Heart left ventricle (tissue), 16 donors: ENCODE results near the gene C8B. TPM values are rescaled to one million over a fixed set of nuclear protein-coding genes. Genes with fewer than 3 reads are reported as not detected.

Experiments used
- ATAC-seq, 4 donors: fragments of 200-7000 bp; cut with Tn5 transposase; one replicate each; pipeline ENCODE4 v1.9.1; 2020 to 2022; ENCODE audit warnings: moderate library complexity in 4 of 4, mild to moderate bottlenecking in 3 of 4, moderate number of reproducible peaks in 1 of 4
- DNase-seq, 5 donors: peaks; one replicate each; pipeline ENCODE4 v3.0.0-alpha.2; 2020
- H3K27ac ChIP-seq, 12 donors: fragments of 200-600 bp; sonication (generic) in 4 of 12; one replicate each; pipeline versions ENCODE4 v1.5.0 to v1.8.0; 2016 to 2022; ENCODE audit warnings: mild to moderate bottlenecking in 2 of 12
- H3K27me3 ChIP-seq, 9 donors: fragments of 200-600 bp; sonication (generic) in 2 of 9; one replicate each; pipeline versions ENCODE4 v1.5.1 to v1.8.0; 2016 to 2022; ENCODE audit warnings: mild to moderate bottlenecking in 3 of 9
- H3K36me3 ChIP-seq, 9 donors: fragments of 200-600 bp; sonication (generic) in 2 of 9; one replicate each; pipeline versions ENCODE4 v1.5.0 to v1.8.0; 2018 to 2022; ENCODE audit warnings: mild to moderate bottlenecking in 2 of 9
- H3K4me1 ChIP-seq, 12 donors: fragments of 200-600 bp; sonication (generic) in 4 of 12; one replicate each; pipeline versions ENCODE4 v1.5.0 to v1.8.0; 2016 to 2022; ENCODE audit warnings: mild to moderate bottlenecking in 3 of 12
- H3K4me3 ChIP-seq, 12 donors: fragments of 200-600 bp; sonication (generic) in 4 of 12; one replicate each; pipeline versions ENCODE4 v1.5.0 to v1.8.0; 2017 to 2022; ENCODE audit warnings: mild to moderate bottlenecking in 9 of 12, moderate library complexity in 4 of 12
- H3K9me3 ChIP-seq, 12 donors: fragments of 200-600 bp; sonication (generic) in 4 of 12; one replicate each; pipeline versions ENCODE4 v1.5.0 to v1.8.0; 2016 to 2022; ENCODE audit warnings: mild to moderate bottlenecking in 1 of 12
- POLR2A ChIP-seq, 2 donors: fragments of 450-650 bp; IDR thresholded peaks; one replicate each; pipeline ENCODE4 v1.6.1; 2017; ENCODE audit warnings: antibody characterized with exemption in 2 of 2, mild to moderate bottlenecking in 2 of 2, moderate library complexity in 2 of 2
- WGBS, 4 donors: extraction: QIAGEN DNeasy Blood & Tissue Kit in 2 of 4; methylation state at CpG; one replicate each; pipeline versions ENCODE4 v1.1.5 to v1.1.7; 2013 to 2018; 5-methylcytosine and 5-hydroxymethylcytosine counted together
- intact Hi-C, 10 donors: fragments of 100-400 bp; cut with DNase I; formaldehyde crosslinking; loops; one replicate each; pipeline versions ENCODE4 v1.11.1 to v1.14.2; 2022
- polyA plus RNA-seq, 2 donors: library from polyadenylated mRNA; stranded (reverse); fragments of 200-250 nt; gene quantifications; one replicate each; pipeline ENCODE4 v1.2.3, GENCODE V29; 2013
- total RNA-seq, 9 donors: library from RNA; depleted of rRNA in 2 of 9; stranded (reverse); fragments of >200 nt in 2 of 9; fragmentation: NEBNext Ultra II Directional in 3 of 9; extraction: Animal tissue kit (Norgen Biotek cat#: 25700) in 3 of 9; gene quantifications; one replicate each; pipeline versions ENCODE4 v1.1.0 to v1.2.4, GENCODE V29; 2016 to 2023
- TF ChIP-seq, protein P1 (sequence below), 12 donors: fragments of 200-600 bp; sonication (generic) in 4 of 12; IDR thresholded peaks; one replicate each; pipeline versions ENCODE4 v1.5.0 to v1.8.0; 2018 to 2022; ENCODE audit warnings: antibody characterized with exemption in 12 of 12, mild to moderate bottlenecking in 5 of 12
- donor health status: ischemic (EF 13 %, LVEDD 7.1; RV severe dilation, severe dysfunction).
- donor health status: healthy with polysubstance abuse.
- donor health status: DM: no; HTN: yes; CAD: no.
- donor health status: DM: no; HTN: no; CAD: no.
- donor health status: ischemic (EF 25% LVEDD 6.9; RV normal size, moderate dysfunction).
- donor health status: ischemic (EF 25% LVEDD 5.7; RV mildly dilated, moderate dysfunction).
- donor health status: healthy.
- donor health status: DM: yes; HTN: yes; CAD: no.
- donor health status: ischemic (EF 35%, LVEDD 5.7; RV mildly dilated, moderate dysfunction).
- donor health status: nonischemic (EF 11% LVEDD 7.7; RV severe dilation, severe dysfunction).
- donor health status: DM: yes; HTN: yes; CAD: no.
- donor health status: PGD.
- donor health status: ischemic (EF 29% LVEDD 5.4; RV normal size, mild dysfunction).
- donor health status: nonischemic (EF 23%, LVEDD 6.1; RV moderate dilation, normal function).

The C8B gene
- total and polyA plus RNA-seq, 11 donors, result not detected

DNA sequence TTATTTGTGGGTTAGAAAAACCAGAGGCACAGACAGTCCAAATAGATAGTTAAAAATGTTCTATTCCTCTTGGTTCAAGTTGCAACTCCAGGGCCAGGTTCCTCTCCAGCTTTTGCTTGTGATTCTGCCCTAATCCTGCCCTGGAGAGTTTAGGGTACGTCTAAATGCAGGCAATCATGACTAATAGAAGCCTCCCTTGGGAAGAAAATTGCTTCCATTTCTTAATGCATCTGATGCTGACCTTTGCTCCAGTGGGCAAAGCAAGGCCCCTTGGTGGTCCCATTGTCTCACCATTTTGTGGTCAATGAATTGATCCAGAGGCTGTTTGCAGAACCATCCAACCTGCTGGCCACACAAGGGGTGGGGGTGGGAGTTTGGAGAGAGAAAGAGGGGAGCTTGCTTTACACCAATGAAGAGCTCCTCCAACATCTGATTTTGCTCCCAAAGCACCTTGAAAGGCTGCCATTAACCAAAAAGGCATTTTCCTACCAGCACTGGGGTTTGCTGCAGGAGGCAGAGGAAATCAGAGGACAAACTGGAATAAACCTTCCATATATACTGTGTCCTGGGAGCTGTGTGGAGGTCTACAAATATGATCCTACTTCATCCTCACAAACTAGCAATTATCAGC, 31.3 kb downstream of the C8B start:
- Histone ChIP-seq H3K36me3 (no peaks in the 10 kb centered on the region), H3K4me3 (no peak overlapping the region), H3K27me3 (peaks cover 0 to 5% (median 0%) of the 10 kb centered on the region in 9 donors), H3K27ac (no peak overlapping the region), H3K9me3 (no peaks in the 10 kb centered on the region), H3K4me1 (no peaks in the 10 kb centered on the region)
- ATAC-seq (no peak), DNase-seq (no peak)
- intact Hi-C loops, result no loop called here
- TF ChIP-seq POLR2A (IDR thresholded peaks at IDR 0.05), result no peak
- TF ChIP-seq, protein P1, sequence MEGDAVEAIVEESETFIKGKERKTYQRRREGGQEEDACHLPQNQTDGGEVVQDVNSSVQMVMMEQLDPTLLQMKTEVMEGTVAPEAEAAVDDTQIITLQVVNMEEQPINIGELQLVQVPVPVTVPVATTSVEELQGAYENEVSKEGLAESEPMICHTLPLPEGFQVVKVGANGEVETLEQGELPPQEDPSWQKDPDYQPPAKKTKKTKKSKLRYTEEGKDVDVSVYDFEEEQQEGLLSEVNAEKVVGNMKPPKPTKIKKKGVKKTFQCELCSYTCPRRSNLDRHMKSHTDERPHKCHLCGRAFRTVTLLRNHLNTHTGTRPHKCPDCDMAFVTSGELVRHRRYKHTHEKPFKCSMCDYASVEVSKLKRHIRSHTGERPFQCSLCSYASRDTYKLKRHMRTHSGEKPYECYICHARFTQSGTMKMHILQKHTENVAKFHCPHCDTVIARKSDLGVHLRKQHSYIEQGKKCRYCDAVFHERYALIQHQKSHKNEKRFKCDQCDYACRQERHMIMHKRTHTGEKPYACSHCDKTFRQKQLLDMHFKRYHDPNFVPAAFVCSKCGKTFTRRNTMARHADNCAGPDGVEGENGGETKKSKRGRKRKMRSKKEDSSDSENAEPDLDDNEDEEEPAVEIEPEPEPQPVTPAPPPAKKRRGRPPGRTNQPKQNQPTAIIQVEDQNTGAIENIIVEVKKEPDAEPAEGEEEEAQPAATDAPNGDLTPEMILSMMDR (IDR thresholded peaks at IDR 0.05), result no peak
- 12 to 28% (median 18%) methylated on average over 1 of the region's 1 CpG for WGBS, 4 donors

GRCh38 chr1:56933606-56934005, 32.2 kb downstream of the C8B start:
- H3K27ac ChIP-seq, result no peak overlapping the region
- intact Hi-C loops, result loop anchor here in 1 of 10 donors (2.0 kb wide), 1 partner anchor 19 kb away; no protein-coding TSS in a partner anchor
- DNase-seq (no peak), ATAC-seq (no peak)
- no peaks in the 10 kb centered on the region for H3K36me3 ChIP-seq
- H3K9me3 ChIP-seq, result no peaks in the 10 kb centered on the region
- no peaks in the 10 kb centered on the region for H3K27me3 ChIP-seq
- no peak overlapping the region for H3K4me3 ChIP-seq
- H3K4me1 ChIP-seq, result no peaks in the 10 kb centered on the region
- TF ChIP-seq, protein P1 (IDR thresholded peaks at IDR 0.05), result no peak
- TF ChIP-seq POLR2A (IDR thresholded peaks at IDR 0.05), result no peak
- WGBS, 4 donors, result 76 to 83% (median 80%) methylated on average over 2 of the region's 2 CpGs

DNA sequence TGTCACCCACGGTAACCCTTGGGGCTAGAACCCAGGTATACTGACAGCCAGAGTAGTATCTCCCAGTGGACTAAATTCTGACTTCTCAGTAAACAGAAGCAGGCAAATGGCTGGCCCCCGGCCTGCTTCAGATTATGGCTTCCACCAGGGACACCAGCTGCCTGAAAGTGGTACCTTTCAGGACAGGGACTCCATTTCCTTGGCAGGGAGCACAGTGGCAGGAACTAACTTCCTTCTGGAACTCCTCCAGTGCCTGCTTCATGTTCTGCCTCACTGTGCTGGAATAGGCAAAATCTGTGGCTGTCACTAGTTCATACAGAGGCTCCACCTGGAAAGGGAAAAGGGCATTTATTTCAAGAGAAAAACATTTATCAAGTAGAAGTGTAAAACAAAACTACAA, 32.7 kb downstream of the C8B start:
- TF ChIP-seq POLR2A (IDR thresholded peaks at IDR 0.05), result no peak
- TF ChIP-seq, protein P1 (IDR thresholded peaks at IDR 0.05), result no peak
- H3K4me3 ChIP-seq, result no peak overlapping the region
- ATAC-seq (no peak), DNase-seq (no peak)
- H3K27ac ChIP-seq, result no peak overlapping the region
- no peaks in the 10 kb centered on the region for H3K27me3 ChIP-seq
- intact Hi-C loops, result loop anchor here in 1 of 10 donors (2.0 kb wide), 1 partner anchor 20 kb away; no protein-coding TSS in a partner anchor
- no peaks in the 10 kb centered on the region for H3K4me1 ChIP-seq
- H3K9me3 ChIP-seq, result no peaks in the 10 kb centered on the region
- no peaks in the 10 kb centered on the region for H3K36me3 ChIP-seq
- 68 to 83% (median 81%) methylated on average over 2 of the region's 2 CpGs for WGBS, 4 donors

- no peaks in the 10 kb centered on the region for H3K4me1 ChIP-seq
- TF ChIP-seq, protein P1 (IDR thresholded peaks at IDR 0.05), result no peak
- no peak for TF ChIP-seq POLR2A (IDR thresholded peaks at IDR 0.05)
Measured at GRCh38 chr1:56931686-56932085, 34.1 kb downstream of the C8B start.

More at GRCh38 chr1:56931686-56932085, 34.1 kb downstream of the C8B start:
- no peak for DNase-seq
- no peak for ATAC-seq
- H3K36me3 ChIP-seq, result no peaks in the 10 kb centered on the region
- 69 to 82% (median 76%) methylated on average over 3 of the region's 3 CpGs for WGBS, 4 donors
- H3K9me3 ChIP-seq, result no peaks in the 10 kb centered on the region
- no peak overlapping the region for H3K4me3 ChIP-seq
- no peak overlapping the region for H3K27ac ChIP-seq
- H3K27me3 ChIP-seq, result no peaks in the 10 kb centered on the region
- intact Hi-C loops, result loop anchor here in 1 of 10 donors (2.0 kb wide), 1 partner anchor 21 kb away; no protein-coding TSS in a partner anchor
